ENCODE measurements around the gene NELL2.
"Not testable (repeated sequence)": the region's sequence is repeated elsewhere in the genome, so short reads cannot be mapped to it uniquely, and the experiment has no call there.

NELL2 gene

DNA sequence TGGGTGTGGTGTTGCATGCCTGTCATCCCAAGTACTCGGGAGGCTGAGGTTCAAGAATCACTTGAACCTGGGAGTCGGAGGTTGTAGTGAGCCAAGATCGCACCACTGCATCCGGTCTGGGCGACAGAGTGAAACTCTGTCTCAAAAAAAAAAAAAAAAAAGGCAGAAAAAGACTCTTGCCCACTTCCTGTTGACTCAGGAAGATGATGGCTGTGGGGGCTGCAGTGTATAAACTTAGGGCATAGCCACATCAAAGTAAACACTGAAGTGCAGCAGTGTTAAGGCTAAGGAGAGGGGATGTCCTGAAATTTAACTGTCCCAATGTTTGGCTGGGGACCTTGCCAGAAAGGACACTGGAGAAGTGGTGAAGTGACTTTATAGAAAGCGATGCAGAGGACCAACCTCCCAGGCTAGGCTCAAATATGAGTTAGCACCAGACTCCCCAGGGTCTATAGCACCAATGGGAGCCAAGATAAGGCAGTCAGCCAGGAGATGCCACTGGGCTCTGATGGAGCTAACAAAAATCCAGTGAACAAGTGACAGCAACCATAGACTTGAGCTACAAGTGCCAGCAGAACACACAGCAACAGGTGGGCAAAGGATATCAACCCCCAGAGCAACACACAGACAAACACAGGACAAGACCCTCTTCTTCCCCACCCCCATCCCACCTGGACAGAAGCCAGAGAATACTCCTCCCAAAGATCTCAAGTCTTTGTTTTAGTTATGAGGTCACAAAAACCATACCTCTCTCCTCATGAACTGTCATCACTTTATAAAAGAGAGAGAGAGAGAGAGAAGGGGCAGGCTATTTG, 28.0 kb downstream of the NELL2 start:
- DNase-seq (ENCODE audit: low spot score): no peak

DNA sequence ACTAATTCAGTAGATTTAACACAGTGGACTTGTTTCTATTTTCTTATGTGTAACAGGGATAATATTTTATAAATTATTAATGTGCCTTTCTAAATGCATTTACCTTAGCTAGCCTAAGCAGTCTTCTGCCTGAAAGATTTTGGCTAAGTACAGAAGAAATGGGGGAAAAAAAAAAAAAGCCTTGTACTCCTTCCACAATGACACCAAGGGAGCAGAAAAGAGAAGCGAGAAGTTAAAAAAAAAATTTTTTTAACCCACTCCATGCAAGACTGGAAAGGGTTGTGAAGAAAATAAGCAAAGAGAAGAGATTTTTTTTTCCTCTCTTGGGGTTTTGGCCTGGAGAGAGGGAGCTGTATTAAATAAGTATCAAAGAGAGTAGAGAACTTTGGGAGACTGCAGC, 28.7 kb downstream of the NELL2 start:
- DNase-seq (ENCODE audit: low spot score): no peak

DNA sequence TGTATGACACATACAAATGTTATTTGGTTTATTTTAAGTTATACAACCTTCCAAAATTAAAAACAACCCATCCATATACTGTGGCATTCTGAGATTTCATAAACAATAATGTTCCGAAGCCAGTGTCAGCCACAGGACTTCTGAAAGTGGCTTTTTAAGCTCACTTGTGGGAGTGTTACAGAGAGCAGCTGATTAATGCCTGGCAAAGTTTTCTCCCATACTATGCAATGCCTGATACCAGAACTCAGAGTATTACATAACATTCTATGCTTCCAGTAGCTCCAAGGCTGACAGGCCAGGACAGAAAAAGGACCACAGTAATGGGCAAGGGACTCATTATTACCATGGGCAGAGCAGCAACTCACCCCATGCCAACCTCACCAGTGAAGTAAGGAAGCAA, 29.3 kb downstream of the NELL2 start:
- DNase-seq (ENCODE audit: low spot score): no peak

DNA sequence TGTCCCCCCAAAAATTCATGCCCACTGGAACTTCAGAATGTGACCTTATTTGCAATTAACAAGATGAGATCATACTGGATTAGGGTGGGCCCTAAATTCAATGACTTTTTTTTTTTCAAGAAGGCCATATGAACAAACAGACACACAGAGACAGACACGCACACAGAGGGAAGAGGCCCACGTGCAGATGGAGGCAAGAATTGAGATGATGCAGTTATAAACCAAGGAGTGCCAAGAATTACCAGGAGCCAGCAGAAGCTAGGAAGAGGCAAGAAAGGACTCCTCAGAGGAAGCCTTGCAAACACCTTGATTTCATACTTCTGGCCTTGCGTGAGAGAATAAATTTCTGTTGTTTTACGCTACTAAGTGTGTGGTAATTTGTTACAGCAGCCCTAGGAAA, 33.4 kb downstream of the NELL2 start:
- DNase-seq (ENCODE audit: low spot score): no peak

DNA sequence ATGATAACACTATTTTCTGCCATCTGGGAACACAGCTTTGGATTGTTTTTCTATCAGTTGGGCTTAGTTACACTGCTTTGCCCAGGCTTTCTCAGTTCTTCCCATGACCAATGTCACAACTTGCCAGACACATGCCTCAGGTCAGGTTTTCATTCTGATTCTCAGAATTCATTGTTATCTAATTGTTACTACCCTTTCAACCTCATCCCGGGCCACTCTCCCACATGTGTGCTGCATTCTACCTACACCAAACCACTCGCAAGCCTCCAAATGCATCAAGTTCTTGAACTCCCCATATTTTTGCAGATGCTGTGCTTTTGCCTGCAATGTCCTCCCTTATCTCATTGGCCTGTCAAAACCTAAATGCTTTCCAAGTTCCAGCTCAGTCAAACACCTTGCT, 36.3 kb downstream of the NELL2 start:
- DNase-seq (ENCODE audit: low spot score): no peak

DNA sequence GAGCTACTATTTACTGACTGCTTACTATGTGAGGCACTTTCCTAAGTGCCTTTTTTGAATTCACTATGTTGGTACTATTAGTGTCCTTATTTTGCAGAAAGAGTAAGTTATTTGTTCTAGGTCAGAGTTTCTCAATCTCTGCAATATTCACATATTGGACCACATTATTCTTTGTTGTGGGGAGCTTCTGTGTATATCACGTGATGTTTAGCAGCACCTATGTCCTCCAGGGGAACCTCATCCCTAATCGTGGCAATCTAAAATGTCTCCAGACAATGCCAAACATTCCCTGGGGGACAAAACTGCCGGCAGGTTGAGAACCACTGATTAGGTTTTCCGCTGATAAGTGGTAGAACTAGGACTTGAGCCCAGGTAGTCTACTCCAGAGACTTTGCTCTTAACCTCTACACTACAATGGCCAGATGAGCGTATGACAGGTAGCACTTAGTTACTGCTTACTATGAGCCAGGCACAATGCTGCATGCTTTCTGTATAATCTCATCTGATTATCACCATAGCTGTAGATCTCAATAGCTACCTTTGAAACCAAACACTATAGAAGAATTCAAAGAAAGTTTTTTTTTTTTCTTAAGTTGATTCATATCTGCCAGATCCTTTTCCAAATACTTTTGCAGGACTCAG, 38.9 kb downstream of the NELL2 start:
- DNase-seq (ENCODE audit: low spot score): no peak

DNA sequence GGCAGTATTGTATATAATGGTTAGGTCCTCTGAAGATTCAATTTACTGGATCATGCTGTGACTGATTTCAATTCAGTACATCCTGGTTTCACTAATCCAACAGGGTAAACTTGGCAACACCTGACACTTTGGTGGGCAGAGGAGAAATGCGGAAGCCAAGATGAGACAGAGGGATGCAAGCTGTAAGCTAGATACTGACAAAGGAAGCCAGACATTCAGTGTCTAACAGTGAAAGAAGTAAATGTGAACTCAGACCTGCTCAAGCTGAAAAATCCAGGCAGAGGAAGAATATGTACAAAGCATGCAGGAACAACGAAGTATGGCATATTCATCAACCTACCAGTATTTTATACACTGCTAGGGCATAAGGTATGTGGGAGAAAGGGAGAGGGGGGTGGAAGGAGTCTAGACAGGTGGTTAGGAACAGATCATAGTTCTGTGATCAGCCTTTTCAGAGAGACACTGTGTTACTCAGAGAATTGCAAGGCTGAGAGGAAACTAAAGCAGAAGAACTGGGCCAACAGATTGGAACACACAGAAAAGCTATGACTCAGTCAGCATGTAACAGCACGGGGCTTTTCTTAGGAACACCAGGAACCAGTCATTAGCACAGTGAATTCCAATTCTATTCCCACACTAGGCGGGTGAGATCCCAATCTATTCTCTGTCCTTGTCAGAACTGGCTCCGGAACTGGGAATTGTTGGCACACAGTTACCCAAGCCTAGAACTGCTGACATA, 40.3 kb downstream of the NELL2 start:
- no peak for DNase-seq (ENCODE audit: low spot score)

DNA sequence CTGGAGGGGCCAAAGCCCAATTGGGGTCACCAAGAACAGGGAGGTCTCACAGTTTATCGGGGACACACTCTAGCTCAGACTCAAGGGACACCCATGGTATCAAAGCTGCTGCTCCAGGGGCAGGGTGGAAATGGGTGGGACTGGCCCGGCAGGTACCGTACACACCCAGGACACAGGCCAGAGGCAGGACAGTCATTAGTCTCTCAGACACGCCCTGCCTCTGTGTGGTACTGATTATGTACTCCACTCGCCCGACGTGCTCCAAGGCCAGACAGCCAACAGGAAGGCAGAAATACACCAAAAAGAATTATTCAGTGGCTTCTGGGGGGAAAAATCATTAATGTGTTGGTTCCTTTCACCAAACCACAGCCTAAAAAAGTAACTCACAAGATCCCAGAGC, 41.1 kb downstream of the NELL2 start:
- DNase-seq (ENCODE audit: low spot score): not testable (repeated sequence)

DNA sequence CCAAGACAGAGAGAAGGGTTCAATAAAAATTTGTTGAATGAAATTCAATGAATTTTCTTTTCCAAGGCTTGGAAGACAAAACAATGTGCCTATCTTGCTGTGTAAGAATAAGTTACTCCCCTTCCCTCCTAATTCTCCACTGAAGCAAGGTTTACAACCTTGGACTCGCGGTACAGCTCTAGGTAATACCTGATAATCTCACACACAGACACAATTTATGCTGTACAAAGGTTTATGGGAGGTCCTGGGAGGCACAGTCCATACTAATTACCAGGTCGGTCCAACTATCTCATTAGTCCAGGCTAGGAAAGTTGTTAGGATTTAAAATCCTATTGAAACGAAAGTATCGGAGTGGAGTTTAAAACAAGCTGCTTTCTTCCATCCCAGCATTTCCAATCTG, 42.6 kb downstream of the NELL2 start:
- DNase-seq (ENCODE audit: low spot score): no peak

DNA sequence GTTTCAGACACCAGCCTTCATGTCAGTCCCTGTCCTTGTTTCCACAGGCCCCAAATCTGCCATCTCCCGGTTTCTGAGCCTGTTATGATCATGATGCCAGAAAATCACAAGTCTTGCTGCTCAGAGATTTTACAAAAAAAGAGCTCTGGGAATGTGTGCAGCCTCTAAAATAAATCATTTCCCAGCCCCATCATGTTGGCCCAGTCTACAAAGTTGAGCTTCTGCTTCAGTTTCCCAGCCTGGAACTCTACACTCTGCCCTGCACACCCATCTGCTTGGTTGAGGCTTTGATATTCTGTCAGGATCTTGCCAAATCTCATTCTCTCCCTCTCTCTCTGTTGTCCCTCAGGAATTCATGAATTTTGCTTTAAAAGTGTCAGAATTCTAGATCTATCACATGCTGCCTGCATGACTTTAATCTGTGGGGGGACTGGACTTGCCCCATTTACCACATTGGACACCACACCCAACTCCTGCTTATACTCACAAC, 45.5 kb downstream of the NELL2 start:
- no peak for DNase-seq (ENCODE audit: low spot score)

DNA sequence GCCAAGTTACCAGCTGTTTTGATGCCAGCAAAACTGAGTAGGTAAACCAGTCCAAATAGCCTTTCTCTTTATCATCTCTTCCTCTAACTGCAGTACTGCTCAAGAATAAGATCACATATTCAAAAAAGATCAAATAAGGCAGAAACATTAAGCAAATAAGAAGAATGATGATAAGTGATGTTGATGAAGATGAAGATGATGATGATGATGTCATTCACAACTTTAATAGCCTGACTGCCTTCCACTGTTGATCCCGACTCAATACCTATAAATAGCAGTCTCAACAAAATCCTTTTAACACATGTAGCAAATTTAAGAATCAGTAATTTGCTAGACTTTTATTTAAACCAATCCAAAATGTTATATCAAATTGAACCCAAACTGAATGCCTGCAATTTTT, 47.1 kb downstream of the NELL2 start:
- DNase-seq (ENCODE audit: low spot score): no peak

DNA sequence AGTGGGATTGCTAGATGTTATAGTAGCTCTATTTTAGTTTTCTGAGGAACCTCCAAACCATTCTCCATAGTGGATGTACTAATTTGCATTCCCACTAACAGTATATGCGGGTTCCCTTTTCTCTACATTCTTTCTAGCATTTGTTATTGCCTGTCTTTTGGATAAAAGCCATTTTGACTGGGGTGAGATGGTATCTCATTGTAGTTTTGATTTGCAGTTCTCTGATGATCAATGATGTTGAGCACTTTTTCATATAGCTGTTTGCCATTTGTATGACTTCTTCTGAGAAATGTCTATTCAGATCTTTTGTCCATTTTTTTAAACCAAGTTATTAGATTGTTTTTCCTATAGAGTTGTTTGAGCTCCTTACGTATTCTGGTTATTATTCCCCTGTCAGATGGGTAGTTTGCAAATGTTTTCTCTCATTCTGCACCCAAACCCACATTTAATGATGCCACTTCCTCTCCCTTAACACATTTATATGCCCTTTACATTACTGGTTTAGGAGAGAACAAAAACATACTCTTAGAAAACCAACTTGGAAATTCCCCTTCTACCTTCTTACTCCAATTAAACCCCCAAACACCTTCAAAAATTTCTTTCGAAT, 48.2 kb downstream of the NELL2 start:
- no peak for DNase-seq (ENCODE audit: low spot score)

DNA sequence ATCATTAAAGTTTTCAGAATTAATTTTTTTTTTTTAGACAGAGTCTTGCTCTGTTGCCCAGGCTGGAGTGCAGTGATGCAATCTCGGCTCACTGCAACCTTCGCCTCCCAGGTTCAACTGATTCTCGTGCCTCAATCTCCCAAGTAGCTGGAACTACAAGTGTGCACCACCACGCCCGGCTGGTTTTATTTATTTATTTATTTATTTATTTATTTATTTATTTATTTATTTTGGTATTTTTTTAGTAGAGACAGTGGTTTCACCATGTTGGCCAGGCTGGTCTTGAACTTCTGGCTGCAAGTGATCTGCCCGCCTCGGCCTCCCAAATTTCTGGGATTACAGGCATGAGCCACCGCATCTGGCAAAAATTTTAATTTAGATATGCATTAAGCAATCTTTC, 54.4 kb downstream of the NELL2 start:
- DNase-seq (ENCODE audit: low spot score): not testable (repeated sequence)

DNA sequence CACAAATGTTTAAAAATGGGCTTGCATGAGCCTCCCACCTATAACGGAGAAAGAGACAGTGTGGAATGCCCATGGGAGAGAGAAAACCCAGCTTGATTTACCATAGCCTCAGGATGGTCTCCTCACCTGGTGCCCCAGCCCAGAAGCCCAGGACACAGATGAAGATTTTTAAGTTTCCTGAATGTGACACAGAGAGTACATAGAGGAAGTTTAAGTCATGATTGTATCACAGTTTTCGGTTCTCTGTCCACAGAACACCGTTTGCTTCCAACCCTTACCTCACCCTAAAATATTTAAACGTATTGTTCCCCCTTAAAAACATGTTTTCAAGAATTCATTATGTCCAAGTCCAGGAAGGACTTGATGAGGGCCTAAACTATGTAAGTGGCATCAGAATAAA, 56.2 kb downstream of the NELL2 start:
- DNase-seq (ENCODE audit: low spot score): no peak

DNA sequence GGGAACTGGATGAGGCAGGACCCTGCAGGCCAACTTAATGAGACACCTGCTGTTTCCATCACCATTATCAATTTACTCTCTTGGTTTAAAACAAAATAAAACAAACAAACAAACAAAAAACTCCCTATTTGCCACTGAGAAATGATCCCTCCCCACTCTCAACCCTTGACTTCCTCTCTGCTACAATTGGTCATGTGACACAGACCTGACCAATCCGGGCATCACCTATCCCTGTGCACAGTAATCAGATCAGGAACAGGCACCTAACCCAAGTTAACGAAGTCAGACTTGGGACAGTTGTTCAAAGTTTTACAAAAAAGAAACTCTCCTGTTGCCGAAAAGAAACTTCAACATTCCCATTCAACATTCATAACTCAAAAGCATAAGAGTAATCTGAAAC, 58.4 kb downstream of the NELL2 start:
- no peak for DNase-seq (ENCODE audit: low spot score)

DNA sequence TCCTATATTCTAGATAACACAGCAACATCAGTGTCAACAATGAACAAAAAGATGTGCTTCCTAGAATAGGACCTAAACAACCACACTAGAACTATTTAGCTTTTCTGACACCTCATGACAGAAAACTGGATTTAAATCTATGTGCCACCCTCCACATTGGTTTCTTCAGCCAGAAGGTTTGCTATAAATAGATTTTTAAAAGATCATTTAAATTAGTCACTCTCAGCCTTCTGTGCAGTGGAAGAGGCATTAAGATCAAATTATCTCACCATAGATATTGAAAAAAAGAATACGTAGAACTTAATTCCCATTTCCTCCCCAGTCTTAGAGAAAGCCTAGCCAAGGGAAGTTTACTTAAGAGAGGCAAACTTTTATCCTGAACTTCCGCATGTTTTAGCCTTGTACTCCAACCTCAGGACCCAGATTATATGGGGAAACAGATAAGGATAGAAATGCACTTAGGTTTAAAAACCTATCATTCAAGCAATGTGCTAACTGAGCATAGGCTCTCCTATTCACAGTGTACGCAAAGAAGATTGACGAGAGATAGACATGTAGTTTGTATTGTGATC, 59.6 kb downstream of the NELL2 start:
- no peak for DNase-seq (ENCODE audit: low spot score)

DNA sequence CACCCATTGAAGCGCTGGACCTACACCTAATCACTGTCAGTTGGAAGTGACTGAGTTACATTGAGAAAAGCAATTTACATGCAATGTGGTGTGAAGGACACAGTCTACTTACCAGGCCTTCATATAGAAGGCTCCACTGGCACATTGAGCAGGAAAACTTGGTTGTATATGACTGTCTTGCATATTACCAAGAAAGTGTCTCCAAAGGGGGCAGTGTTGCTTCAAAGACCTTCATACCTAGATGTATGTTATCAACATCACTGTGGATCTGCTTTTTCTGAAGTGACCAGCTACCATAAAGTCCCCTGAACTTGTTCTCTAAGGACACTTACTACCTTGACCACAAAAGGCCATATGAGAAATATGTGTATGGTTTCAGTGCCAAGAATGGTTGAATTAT, 64.1 kb downstream of the NELL2 start:
- no peak for DNase-seq (ENCODE audit: low spot score)

DNA sequence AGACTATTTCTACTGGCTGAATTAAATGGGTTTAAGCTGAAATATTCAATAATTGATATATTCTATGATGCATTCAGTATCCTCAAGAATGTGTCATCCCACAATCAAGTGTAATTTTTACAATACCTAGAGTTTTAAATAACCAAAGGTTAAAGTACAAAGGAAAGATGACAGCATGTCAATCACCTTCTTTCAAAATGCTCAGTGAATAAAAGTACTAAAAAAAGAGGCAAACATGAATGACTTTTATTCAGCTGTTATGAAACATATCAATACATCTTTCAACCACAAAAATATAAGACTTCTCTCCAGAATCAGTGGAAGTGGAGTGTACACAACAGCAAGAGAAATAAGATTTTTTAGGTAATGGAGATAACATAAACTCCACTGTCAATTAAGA, 72.0 kb downstream of the NELL2 start:
- DNase-seq (ENCODE audit: low spot score): no peak

DNA sequence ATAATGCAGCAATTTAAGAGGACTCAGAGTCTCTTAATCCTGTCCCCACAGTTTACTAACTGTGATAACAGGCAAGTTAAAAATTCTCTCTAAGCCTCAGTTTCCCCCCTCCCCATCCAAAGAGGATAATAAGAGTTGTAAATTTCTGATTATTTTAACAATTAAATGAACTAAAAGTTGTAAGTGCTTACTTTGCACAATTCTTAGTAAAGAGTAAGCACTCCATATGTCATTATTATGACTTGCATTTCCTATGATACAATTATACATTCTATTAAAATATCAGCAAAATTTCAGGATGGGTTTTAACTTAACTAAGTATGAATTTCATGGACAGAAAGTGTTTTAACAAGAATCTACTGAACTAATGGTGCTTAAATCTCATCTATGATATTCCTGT, 80.1 kb downstream of the NELL2 start:
- no peak for DNase-seq (ENCODE audit: low spot score)

DNA sequence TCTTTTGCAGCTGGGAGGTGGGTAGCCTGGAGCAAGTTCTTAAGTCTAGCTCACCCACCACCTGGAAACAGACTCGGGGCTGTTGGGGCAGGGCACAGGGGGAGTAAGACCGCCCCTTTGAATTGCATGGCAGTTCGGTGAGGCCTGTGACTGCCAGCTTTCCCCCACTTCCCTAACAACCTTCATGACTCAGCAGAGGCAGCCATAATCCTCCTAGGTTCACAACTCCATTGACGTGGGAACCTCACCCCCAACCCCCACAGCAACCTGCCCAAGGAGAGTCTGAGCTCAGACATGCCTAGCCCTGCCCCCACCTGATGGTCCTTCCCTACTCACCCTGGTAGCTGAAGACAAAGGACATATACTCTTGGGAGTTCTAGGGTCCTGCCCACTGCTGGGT, 87.4 kb downstream of the NELL2 start:
- DNase-seq (ENCODE audit: low spot score): no peak

DNA sequence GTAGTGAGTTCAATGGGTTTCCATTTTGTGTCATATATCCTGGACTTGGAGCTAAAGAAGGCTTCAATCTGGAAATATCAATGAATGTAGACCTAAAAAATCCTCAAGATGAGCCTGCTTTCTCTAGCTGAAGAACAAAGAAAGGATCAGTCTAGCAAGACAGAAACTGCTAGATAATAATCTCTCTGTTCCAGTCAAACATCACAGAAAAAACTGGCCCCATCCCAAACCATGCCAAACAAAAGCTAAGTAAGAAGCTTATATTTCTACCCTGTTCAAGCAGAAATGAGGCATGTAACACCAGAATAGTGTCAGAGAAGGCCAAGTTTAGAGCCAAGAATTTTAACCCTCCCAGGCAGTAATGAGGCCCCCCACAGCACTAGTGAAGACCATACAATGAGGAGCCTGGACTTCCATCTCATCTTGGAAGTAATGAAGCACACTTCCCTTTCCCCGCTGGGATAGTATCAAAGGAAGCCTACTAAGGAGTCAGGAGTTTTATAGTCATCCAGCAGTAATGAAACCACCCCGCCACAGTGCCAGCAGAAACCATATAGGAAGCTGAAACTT, 95.8 kb downstream of the NELL2 start:
- no peak for DNase-seq (ENCODE audit: low spot score)

DNA sequence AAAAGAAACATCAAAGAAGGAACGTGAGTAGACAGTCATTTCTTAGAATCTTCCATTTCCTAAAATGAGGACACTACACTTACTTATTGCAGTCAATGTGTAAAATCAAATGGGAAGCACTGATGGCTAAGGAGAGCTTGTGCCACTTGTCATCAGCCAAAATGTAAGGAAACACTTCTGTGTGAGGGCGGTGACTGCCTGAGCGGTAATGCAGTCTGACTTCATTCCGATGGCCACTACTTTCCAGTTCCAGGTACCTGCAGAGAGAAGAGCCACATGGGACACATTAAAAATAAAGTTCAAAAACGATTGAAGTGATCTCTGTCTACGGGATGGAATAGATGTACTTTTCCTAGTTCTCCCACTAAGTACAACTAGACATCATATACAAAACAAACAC, 96.3 kb downstream of the NELL2 start:
- DNase-seq (ENCODE audit: low spot score): no peak
